Astrocyte (in vitro differentiated cells and primary cell): ENCODE data around the gene SMDT1. TPM values are rescaled to one million over a fixed set of nuclear protein-coding genes. Genes with fewer than 3 reads are reported as not detected.

Experiments
- DNase-seq: peaks from one replicate; pipeline ENCODE4 v3.0.0-alpha.2; 2010; ENCODE audit warnings: low read depth
- FAIRE-seq: peaks from 2 replicates; lab custom pipeline; 2011; peaks lifted over from hg19 to GRCh38; lab: Jason Lieb, UNC
- H2AFZ ChIP-seq: 2 replicates; pipeline ENCODE4 v1.6.0; 2012; ENCODE audit warnings: low read depth, low read length, inconsistent platforms
- H3K27ac ChIP-seq: 2 replicates; pipeline ENCODE4 v1.5.1; 2011; ENCODE audit warnings: low read depth, low read length, inconsistent platforms
- H3K27me3 ChIP-seq: 2 replicates; pipeline ENCODE4 v1.6.0; 2011; ENCODE audit warnings: low read length, inconsistent platforms; ENCODE audit not compliant: insufficient read depth
- H3K36me3 ChIP-seq: 2 replicates; pipeline ENCODE4 v1.5.1; 2011; ENCODE audit warnings: low read length, inconsistent platforms; ENCODE audit not compliant: insufficient read depth
- H3K4me1 ChIP-seq: 2 replicates; pipeline ENCODE4 v1.5.1; 2011; ENCODE audit warnings: low read length, inconsistent platforms; ENCODE audit not compliant: insufficient read depth
- H3K4me2 ChIP-seq: 2 replicates; pipeline ENCODE4 v1.6.0; 2012; ENCODE audit warnings: low read length, inconsistent platforms
- H3K4me3 ChIP-seq: 2 replicates; pipeline ENCODE4 v1.5.1; 2011; ENCODE audit warnings: low read depth, mild to moderate bottlenecking, low read length, inconsistent platforms; ENCODE audit not compliant: insufficient read depth
- H3K79me2 ChIP-seq: 2 replicates; pipeline ENCODE4 v1.6.0; 2012; ENCODE audit warnings: mild to moderate bottlenecking, low read length, inconsistent platforms; ENCODE audit not compliant: insufficient read depth
- H3K9ac ChIP-seq: 2 replicates; pipeline ENCODE4 v1.6.0; 2012; ENCODE audit warnings: mild to moderate bottlenecking, low read length, inconsistent platforms
- H3K9me3 ChIP-seq: 2 replicates; pipeline ENCODE4 v1.5.1; 2012; ENCODE audit warnings: low read depth, mild to moderate bottlenecking, low read length, inconsistent platforms; ENCODE audit not compliant: insufficient read depth
- H4K20me1 ChIP-seq: 2 replicates; pipeline ENCODE4 v1.6.0; 2012; ENCODE audit warnings: low read length, inconsistent platforms; ENCODE audit not compliant: insufficient read depth
- H3K27ac Mint-ChIP-seq: one replicate; pipeline ENCODE4 v1.8.0; 2021; ENCODE audit warnings: mild to moderate bottlenecking, mixed read lengths; ENCODE audit not compliant: unreplicated experiment
- H3K27me3 Mint-ChIP-seq: one replicate; pipeline ENCODE4 v1.8.0; 2021; ENCODE audit warnings: low read depth, mixed read lengths; ENCODE audit not compliant: unreplicated experiment
- H3K36me3 Mint-ChIP-seq: one replicate; pipeline ENCODE4 v1.8.0; 2021; ENCODE audit warnings: low read depth, mixed read lengths; ENCODE audit not compliant: unreplicated experiment
- H3K4me1 Mint-ChIP-seq: one replicate; pipeline ENCODE4 v1.8.0; 2021; ENCODE audit warnings: low read depth, mixed read lengths; ENCODE audit not compliant: unreplicated experiment
- H3K4me3 Mint-ChIP-seq: one replicate; pipeline ENCODE4 v1.8.0; 2021; ENCODE audit warnings: mild to moderate bottlenecking, moderate library complexity, mixed read lengths; ENCODE audit not compliant: unreplicated experiment
- H3K9me3 Mint-ChIP-seq: one replicate; pipeline ENCODE4 v1.8.0; 2021; ENCODE audit warnings: mild to moderate bottlenecking, mixed read lengths; ENCODE audit not compliant: unreplicated experiment
- EZH2 ChIP-seq: IDR thresholded peaks from 2 replicates; pipeline ENCODE4 v1.6.1; 2012; ENCODE audit warnings: mild to moderate bottlenecking, low read length, inconsistent platforms; ENCODE audit not compliant: insufficient read depth
- total RNA-seq: library from RNA; stranded (reverse); gene quantifications from 2 replicates; pipeline ENCODE4 v1.2.1, GENCODE V29; 2021
- TF ChIP-seq, protein P1 (sequence below): IDR thresholded peaks from 2 replicates; pipeline ENCODE4 v1.5.1; 2011; ENCODE audit warnings: low read depth, mild to moderate bottlenecking, inconsistent platforms, low read length, moderate library complexity; ENCODE audit not compliant: insufficient read depth

The SMDT1 gene
- total RNA-seq, 1 donor from 2014 or later: 31.1 TPM

DNA sequence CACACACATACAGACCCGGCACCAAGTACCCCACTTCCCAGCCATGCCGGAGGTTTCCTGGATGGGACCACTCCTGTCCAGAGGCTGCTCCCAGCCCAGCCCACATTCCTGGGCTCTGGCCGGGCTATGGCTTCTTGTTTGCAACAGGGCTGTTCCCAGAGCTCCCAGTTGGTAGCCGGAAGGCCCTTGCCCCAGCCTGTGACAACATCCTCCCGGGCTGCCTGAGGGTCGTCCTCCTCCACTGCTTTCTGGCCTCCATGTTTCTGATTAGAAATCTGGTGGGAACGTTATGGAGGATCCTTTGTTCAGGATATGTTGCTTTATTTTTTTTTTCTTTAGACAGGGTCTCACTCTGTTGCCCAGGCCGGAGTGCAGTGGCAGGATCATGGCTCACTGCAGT, 52.1 kb downstream of the SMDT1 start:
- Histone ChIP-seq H3K4me3 (no peak overlapping the region), H3K4me2 (no peak overlapping the region), H3K9me3 (no peaks in the 10 kb centered on the region), H4K20me1 (no peaks in the 10 kb centered on the region), H3K27ac (no peak overlapping the region), H3K27me3 (no peaks in the 10 kb centered on the region), H3K9ac (no peak overlapping the region), H3K36me3 (no peaks in the 10 kb centered on the region), H3K4me1 (no peaks in the 10 kb centered on the region), H2AFZ (no peak overlapping the region), H3K79me2 (no peaks in the 10 kb centered on the region)
- Mint-ChIP-seq H3K9me3 (peaks cover 4% of the 10 kb centered on the region), H3K36me3 (peaks cover 6% of the 10 kb centered on the region), H3K4me1 (no peaks in the 10 kb centered on the region), H3K4me3 (no peak overlapping the region), H3K27ac (no peak overlapping the region), H3K27me3 (peaks cover 5% of the 10 kb centered on the region)
- DNase-seq: no peak
- FAIRE-seq: no peak
- TF ChIP-seq, protein P1, sequence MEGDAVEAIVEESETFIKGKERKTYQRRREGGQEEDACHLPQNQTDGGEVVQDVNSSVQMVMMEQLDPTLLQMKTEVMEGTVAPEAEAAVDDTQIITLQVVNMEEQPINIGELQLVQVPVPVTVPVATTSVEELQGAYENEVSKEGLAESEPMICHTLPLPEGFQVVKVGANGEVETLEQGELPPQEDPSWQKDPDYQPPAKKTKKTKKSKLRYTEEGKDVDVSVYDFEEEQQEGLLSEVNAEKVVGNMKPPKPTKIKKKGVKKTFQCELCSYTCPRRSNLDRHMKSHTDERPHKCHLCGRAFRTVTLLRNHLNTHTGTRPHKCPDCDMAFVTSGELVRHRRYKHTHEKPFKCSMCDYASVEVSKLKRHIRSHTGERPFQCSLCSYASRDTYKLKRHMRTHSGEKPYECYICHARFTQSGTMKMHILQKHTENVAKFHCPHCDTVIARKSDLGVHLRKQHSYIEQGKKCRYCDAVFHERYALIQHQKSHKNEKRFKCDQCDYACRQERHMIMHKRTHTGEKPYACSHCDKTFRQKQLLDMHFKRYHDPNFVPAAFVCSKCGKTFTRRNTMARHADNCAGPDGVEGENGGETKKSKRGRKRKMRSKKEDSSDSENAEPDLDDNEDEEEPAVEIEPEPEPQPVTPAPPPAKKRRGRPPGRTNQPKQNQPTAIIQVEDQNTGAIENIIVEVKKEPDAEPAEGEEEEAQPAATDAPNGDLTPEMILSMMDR: no peak
- TF ChIP-seq EZH2: no peak

DNA sequence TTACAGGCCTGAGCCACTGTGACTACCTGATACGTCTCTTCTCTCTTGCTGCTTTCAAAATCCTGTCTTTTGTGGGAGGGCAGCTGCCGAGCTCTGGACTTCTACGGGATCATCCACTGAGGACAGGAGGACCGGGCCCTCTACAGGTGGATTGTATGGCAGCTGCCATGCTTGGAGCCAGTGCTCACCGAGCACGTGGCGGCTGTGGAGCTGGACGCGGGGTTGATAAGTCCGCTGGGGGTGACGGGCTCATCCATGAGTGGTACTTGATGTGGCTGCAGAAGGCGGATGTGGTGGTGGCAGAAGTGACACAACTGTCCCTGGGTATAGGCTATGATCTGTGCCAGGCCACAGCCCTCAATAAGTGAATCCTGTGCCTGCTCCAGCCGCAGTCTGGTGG, 53.0 kb downstream of the SMDT1 start:
- H3K27ac Mint-ChIP-seq: peak overlapping the region; percentile 7
- no peaks in the 10 kb centered on the region for H4K20me1 ChIP-seq
- H3K27me3 ChIP-seq: no peaks in the 10 kb centered on the region
- H3K79me2 ChIP-seq: no peaks in the 10 kb centered on the region
- peaks cover 4% of the 10 kb centered on the region for H3K9me3 Mint-ChIP-seq
- H3K36me3 ChIP-seq: no peaks in the 10 kb centered on the region
- H3K27ac ChIP-seq: no peak overlapping the region
- no peak overlapping the region for H3K4me2 ChIP-seq
- no peaks in the 10 kb centered on the region for H3K9me3 ChIP-seq
- H3K4me3 Mint-ChIP-seq: no peak overlapping the region
- H3K36me3 Mint-ChIP-seq: peaks cover 6% of the 10 kb centered on the region
- TF ChIP-seq, protein P1: no peak
- no peak for TF ChIP-seq EZH2
- no peaks in the 10 kb centered on the region for H3K4me1 Mint-ChIP-seq
- H3K9ac ChIP-seq: no peak overlapping the region
- H2AFZ ChIP-seq: no peak overlapping the region
- DNase-seq (no peak), FAIRE-seq (no peak)
- peaks cover 5% of the 10 kb centered on the region for H3K27me3 Mint-ChIP-seq
- H3K4me1 ChIP-seq: no peaks in the 10 kb centered on the region
- H3K4me3 ChIP-seq: no peak overlapping the region

Other genes with a start within 250 kb of the SMDT1 start
- gene SREBF2, start 246.6 kb upstream of the SMDT1 start, total RNA-seq: 72.5 and 83.9 TPM in 2 replicates
- gene SHISA8, start 164.6 kb upstream of the SMDT1 start, total RNA-seq: not detected in 2 replicates
- gene TNFRSF13C, start 152.9 kb upstream of the SMDT1 start, total RNA-seq: 0.12 TPM in 1 of 2 replicates, not detected in the other
- 0.84 and 2.0 TPM in 2 replicates for gene CENPM, start 132.5 kb upstream of the SMDT1 start, total RNA-seq
- 0.43 and 0.52 TPM in 2 replicates for gene SEPTIN3, start 110.3 kb upstream of the SMDT1 start, total RNA-seq
- gene WBP2NL, start 80.9 kb upstream of the SMDT1 start, total RNA-seq: not detected in 2 replicates
- 8.9 TPM in 2 replicates for gene NAGA, start 8.9 kb upstream of the SMDT1 start, total RNA-seq
- gene PHETA2, start 5.5 kb upstream of the SMDT1 start, total RNA-seq: 0.12 and 0.18 TPM in 2 replicates
- gene NDUFA6, start 11.1 kb downstream of the SMDT1 start, total RNA-seq: 58.6 and 58.7 TPM in 2 replicates
- 0.82 and 0.91 TPM in 2 replicates for gene CYP2D6, start 51.1 kb downstream of the SMDT1 start, total RNA-seq
- 37.3 and 37.6 TPM in 2 replicates for gene TCF20, start 191.0 kb downstream of the SMDT1 start, total RNA-seq